Keratinocyte (primary cell): ENCODE measurements around the gene CD44.

Experiments used
- EZH2 ChIP-seq: IDR thresholded peaks from one replicate; pipeline ENCODE4 v1.6.1; 2012; ENCODE audit warnings: inconsistent platforms, mild to moderate bottlenecking, low read length, moderate library complexity
- TF ChIP-seq, protein P1 (sequence below), 3 experiments: IDR thresholded peaks in 1 of 3; conservative IDR thresholded peaks in 1 of 3; optimal IDR thresholded peaks in 1 of 3; 2 replicates in 2 of 3; 3 replicates in 1 of 3; pipeline versions ENCODE3 to v1.5.1; 2011; ENCODE audit warnings: low read length in 3 of 3, mild to moderate bottlenecking in 3 of 3, moderate library complexity in 2 of 3, control low read depth in 1 of 3, inconsistent platforms in 1 of 3; ENCODE audit not compliant: insufficient read depth in 2 of 3; ENCODE audit errors: extremely low read depth in 1 of 3

DNA sequence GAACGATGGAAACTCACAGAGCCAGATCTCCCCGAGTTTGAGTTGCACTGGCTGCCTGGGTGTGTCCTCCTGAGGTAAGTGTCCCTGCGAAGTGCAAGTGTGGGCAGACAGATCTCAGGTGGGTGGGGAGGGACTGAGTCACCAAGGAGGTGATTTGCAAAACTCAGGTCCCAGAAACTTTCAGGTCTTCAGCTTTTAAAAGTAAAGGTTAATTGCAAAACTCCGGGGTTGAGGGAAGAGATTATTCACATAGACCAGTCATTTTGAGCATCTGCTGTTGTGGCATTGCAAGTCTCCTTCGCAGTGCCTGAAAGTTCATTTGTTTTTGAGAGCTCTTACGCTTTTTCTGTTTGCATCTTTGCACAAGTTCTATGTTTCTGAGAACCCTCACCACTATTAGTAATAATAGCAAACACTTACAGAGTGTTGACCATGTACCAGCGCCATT is 7.1 kb downstream of the CD44 start:
- TF ChIP-seq, protein P1, sequence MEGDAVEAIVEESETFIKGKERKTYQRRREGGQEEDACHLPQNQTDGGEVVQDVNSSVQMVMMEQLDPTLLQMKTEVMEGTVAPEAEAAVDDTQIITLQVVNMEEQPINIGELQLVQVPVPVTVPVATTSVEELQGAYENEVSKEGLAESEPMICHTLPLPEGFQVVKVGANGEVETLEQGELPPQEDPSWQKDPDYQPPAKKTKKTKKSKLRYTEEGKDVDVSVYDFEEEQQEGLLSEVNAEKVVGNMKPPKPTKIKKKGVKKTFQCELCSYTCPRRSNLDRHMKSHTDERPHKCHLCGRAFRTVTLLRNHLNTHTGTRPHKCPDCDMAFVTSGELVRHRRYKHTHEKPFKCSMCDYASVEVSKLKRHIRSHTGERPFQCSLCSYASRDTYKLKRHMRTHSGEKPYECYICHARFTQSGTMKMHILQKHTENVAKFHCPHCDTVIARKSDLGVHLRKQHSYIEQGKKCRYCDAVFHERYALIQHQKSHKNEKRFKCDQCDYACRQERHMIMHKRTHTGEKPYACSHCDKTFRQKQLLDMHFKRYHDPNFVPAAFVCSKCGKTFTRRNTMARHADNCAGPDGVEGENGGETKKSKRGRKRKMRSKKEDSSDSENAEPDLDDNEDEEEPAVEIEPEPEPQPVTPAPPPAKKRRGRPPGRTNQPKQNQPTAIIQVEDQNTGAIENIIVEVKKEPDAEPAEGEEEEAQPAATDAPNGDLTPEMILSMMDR (optimal IDR thresholded peaks at IDR 0.05 in 1 of 3, IDR thresholded peaks at IDR 0.05 in 1 of 3, conservative IDR thresholded peaks at IDR 0.05 in 1 of 3; ENCODE audit: extremely low read depth in 1 of 3, insufficient read depth in 2 of 3, low read length in 3 of 3): no peak
- TF ChIP-seq EZH2: no peak
